ENCODE results near the gene CTNNBL1.
"Not testable (repeated sequence)": the region's sequence is repeated elsewhere in the genome, so short reads cannot be mapped to it uniquely, and the experiment has no call there.

The CTNNBL1 gene

DNA sequence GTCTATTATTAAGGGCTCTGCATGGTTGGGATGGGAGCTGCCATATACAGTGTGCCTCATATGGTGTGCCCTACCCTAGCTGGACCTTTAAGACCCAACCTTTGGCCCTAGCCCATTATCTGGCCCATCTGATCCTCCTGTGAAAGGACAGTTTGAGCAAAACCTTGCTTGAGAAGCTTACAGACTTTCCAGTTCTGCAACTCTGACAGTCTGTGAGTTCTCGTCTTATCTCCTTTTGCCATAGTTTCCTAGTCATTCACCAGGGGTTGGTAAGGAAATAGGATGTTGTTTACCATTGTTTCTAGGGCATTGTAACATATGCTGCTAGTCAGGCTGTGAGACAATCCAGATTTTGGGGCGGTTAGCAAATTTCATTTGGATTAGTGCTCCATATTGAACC, 17.2 kb downstream of the CTNNBL1 start:
- DNase-seq = no peak

DNA sequence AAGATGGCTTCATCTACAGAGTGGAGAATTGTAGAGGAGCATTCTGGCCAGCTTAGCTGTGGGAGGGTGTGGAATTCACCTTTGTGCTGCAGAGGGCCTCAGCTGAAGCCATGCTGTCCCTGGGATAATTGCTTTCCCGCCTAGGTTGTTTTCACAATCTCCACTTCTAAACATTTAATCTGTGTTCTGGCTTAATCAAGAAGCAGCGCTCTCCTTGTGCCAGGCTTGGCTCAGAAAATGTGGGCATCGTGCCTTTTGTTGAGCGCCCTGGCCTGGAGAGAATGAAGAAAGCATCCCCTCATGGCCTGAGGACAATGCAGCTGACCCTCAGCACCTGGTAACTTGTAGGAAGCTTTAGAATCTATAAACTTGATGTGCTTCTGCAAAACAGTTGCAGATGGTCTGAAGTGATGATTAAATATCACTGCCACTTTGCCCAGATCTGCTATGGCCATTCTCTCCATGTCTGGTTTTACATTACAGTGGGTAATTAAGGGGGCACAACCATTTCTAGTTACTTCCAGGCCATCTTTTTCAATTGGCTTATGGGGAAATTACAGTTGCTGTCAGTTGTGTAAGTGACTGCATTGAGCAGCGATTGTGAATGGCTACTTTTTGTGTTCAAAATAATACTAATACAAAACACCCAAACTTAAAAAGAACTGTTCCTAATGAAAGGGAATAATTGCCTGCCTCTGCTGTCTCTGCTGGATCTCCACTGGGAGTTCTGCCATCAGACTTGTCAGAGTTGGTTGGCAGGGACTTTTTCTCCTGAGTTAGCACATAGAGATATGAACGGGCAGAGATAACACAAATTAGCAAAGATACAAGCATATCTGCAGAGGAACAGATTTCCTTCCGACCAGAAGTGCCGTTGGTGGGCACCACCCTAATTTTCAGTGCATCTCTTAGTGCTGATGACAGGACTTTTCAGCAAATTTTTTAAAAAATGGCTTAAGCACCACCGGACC, 18.4 kb downstream of the CTNNBL1 start:
- peak; percentile 74 to 90 for DNase-seq

DNA sequence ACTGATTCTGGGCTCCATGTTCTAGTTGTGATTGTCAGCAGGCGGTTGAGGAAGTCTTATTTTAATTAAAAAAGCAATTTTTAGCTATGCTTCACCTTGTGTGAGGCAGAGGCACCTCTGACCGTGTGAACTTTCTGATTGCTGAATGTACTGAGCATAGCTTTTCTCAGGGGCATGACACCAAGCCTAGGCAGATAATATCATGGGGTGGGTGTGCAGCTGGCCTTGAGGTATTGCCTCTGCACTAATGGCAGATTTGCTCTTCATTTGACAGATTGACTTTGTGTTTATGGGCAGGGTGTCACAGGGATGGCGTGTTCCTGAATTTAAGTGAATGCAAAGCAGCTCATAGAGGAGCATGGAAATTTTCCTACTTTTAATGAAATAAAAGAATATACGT, 19.6 kb downstream of the CTNNBL1 start:
- DNase-seq = peak in 1 of 2 experiments; percentile 27

DNA sequence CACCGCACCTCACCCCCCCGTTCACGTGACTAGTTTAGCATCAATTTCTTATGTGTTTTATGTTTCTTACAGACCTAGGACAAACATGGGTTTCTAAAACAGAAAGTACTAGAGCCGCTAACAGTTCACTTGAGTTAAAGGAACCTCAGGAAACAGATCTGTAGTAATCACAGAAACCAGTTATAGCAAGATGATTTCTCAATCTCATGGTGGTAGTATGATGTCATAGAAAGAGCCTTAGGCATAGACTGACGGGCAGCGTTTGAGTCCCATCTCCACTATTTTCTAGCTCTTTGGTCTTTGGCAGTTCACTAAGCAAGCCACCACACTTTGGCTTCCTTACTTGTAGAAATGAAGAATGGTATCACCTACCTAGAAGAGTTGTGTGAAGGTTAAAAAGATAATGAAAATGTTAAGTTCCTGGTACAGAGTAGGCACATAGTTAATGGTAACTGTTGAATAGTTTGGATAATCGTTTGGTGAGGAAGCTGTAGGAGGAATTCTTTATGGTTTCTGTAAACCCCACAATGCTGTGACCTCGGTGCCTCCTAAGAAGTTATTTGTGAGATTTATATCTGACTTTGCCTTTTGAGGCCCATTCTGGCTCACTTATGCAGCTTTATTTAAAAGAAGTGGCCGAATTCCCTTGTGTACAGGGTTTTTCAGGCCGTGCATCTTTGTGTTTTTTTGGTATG, 21.3 kb downstream of the CTNNBL1 start:
- DNase-seq = no peak

DNA sequence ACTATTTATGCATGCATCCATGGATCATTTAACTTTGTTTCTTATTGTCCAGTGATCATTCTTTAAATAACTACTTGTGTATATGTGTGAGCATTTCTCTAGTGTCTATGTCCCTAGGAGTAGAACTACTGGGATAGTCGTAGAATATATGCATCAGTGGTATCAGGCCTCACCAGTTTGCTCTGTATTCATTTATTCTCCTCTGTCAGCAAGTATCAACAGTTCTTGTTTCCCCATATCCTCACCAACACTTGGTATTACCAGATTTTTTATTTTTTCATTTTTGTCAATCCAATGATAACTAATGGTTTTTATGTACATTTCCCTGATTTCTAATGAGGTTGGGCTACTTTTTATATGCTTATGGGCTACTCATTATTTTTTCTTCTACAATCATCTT, 27.9 kb downstream of the CTNNBL1 start:
- no peak for DNase-seq

DNA sequence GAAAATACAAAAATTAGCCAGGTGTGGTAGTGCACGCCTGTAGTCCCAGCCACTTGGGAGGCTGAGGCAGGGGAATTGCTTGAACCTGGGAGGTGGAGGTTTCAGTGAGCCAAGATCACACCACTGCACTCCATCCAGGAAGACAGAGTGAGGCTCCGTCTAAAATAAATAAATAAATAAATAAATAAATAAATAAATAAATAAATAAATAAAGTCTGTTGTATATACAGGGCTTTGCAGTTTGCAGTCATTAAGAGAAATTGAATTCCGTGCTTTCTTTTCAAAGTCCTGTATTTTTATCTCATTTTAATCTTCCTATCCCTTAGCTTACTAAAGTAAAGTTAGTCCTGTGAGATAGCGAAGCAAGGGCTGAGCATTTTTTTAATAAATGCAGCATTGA, 28.5 kb downstream of the CTNNBL1 start:
- not testable (repeated sequence) for DNase-seq

DNA sequence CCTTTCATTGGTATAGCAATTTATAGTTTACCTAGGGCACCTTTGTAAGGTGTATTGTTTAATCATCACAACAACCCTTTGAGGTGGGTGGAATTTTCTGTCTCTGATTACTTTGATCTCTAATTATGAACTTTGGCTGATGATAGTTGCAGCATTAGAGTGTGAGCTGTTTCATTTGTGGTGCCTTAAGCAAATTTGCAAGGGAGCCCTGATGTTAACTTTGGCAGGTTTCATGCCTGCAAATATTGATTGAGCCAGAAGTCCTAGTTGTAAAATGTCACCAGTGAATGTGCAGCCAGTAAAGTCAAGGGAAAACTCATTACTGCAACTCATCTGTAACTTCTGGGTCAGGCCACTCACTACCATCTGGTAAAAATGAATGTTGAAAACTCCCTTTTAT, 29.8 kb downstream of the CTNNBL1 start:
- no peak for DNase-seq

DNA sequence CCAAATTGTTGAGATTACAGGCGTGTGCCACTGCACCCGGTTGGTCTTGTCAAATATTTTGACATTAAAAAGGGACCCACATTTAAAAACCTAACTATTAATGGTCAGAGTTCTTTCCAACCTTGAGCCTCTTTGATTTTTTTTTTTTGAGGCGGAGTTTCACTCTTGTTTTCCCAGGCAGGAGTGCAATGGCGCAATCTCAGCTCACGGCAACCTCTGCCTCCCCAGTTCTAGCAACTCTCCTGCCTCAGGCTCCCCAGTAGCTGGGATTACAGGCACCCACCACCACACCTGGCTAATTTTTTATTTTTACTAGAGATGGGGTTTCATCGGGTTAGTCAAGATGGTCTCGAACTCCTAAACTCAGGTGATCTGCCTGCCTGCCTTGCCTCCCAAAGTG, 31.3 kb downstream of the CTNNBL1 start:
- no peak for DNase-seq

DNA sequence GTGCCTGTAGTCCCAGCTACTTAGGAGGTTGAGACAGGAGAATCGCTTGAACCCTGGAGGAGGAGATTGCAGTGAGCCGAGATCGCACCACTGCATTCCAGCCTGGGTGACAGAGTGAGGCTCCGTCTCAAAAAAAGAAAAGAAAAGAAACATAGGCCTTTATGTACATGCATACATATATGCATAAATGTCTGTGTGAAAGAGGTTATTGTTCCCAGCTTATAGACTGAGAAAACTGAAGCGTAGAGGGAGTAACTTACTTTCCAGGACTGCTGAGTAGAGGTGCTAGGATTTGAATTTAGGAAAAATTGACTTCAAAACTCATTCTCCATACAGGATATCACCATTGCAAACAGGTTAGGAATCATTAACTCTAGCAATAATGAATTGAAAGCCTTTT, 32.0 kb downstream of the CTNNBL1 start:
- no peak for DNase-seq

DNA sequence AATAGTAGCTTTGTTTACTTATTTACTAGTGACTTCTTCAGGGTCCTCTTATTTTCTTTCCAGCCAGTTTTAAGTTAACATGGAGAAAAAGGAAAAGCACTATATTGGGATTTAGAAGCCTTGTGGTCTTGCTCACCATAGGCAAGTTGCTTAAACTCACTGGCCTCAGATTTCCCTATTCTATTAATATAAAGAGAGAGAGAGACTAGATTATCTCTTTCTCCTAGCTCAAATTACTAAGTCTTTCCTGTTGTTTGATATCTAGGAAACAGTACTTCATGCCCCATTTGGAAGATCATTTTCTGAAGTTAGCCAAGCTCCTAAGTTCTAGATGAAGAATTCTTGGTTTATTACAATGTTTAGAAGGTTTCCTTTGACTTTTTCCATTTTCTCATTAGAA, 32.5 kb downstream of the CTNNBL1 start:
- DNase-seq = peak in 1 of 2 experiments; percentile 26

DNA sequence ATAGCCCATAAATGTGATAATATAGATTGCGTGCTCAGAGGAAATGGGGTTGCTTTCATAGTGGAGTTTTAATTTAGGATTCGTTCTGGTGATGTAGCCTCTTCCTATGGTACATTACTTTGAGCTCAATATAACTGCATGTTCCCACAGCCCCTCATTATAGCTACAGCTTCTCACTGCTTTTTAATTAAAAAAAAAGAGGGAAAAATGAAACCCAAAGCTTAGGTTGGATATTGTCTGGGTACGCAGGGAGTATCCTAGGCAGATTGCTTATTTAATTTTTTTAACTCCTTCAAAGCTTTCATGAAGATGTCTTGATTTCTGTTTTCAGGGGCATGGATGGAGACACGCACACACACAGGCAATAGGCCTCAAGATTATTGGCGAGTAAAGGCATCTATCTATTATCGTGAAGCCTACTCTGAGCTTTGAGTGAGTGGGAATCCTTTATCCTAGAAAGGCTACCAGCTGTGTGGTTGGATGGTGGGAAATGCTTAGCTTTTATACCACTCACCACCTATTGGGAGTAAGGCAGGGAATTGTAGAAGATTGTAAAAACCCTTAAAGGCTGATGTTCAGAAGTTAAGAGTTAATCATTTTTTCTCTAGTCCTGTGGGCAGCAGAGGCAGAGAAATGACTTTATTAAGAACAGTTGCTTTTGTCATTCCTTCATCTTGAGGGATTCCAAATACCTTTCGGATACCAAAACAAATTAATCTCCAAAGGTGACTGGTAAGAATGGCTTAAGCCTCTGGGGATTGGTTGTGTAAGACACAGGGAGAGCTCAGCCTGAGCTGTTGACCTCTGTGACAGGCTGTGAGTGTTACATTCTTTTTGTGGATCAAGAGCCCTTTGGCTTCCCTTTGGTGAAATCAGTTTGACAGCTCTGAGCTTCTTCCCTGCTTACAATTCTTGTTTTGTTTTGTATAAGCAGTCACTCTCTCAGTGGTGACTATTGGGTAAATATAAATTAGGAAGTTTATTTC, 33.4 kb downstream of the CTNNBL1 start:
- peak in 1 of 2 experiments; percentile 23 for DNase-seq

DNA sequence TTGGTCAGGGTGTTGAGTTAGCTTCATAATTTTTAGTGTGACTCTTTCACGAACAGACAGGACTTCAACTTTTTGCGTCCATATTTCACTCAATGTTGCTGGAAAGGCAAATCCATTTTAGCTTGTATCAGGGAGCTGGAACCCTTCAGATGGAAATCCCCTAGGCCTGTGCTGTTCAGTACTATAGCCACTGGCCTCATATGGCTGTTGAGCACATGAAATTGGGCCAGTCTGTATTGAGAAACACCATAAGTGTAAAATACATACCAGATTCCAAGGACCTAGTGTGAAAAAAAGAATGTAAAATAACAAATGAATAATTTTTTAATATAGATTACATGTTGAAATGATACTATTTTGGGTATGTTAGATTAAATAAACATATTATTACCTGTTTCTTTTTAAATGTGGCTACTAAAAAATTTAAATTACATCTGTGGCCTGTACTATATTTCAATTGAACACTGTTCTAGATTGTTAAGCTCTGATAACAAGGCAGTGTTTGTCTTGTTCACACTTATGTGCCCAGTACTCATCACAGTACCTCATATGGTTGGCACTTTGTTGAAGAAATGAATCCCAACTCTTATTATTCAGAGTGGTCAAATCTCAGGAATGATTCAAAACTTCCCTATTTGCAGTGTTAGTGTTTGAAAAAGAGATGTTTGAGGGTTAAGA, 34.3 kb downstream of the CTNNBL1 start:
- no peak for DNase-seq

DNA sequence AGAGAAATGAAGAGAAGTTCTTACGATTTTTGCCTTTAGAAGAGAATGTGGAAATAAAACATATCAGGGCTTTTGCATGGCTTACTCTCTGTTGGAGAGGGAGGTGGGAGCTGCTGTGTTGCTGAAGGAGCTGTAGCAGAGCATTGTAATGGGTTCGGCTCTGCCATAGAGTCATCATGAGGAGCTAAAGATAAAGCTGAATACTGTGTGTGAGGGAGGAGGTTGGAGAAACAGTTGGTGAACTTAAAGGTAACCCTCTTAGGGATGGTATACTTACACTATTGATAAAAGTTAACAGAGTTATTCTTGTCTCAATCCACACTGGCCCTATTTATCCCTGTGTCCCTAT, 34.8 kb downstream of the CTNNBL1 start:
- no peak for DNase-seq

DNA sequence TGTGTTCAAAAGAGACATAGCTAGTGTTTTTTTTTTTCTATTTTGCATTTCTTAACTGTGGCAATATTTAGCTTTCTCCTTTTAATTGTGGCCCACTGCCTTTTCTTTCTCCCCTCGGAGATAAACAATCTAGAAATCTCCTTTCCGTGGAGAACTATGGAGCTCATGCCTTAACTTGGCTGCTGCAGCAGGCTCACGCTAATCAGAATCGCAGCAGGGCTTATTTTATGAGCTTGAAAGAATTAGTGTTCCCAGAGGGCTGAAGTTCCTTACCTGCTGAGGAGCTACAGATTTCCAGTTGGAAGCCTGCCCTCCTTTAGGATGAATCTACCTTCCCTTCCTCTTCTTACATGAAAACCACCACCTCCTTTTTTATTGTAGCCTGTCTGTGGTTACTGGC, 35.6 kb downstream of the CTNNBL1 start:
- DNase-seq = peak in 1 of 2 experiments; percentile 71

DNA sequence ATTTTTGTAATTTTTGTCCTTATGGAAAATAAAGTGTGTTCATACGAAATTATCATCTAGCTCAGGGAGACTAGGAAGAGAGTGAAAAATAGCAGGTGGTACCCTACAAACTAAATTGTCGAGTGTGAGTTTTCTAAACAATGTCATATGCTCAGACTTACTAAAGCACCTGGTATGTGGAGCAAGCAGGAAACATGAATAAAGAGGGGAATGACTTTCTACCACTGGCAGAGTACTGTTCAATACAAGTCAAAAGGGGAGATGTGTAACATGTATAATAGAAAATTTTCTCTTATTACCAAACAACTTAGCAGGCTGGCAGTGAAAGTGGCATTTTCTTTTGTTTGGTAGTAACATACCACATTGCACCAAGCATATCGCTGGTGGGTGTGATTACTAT, 36.1 kb downstream of the CTNNBL1 start:
- peak in 1 of 2 experiments; percentile 34 for DNase-seq

DNA sequence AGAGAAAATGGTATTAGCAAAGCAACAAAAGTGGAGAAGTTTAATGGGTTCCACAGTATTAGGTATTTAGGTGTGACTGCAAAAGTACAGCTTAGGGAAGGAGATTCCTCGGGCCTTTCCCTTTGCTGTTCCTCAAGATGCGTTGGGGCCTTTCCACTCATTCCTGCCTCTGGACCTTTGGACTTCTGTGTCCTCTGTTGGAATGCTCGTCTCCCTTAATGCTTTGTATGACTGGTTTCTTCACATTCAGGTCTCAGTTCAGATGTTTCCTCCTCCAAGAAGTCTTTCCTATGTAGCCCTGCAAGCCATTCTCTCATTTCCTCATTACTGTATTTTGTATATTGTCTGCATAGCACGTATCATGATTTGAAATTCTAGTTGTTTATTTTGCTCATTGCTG, 39.6 kb downstream of the CTNNBL1 start:
- DNase-seq = no peak

DNA sequence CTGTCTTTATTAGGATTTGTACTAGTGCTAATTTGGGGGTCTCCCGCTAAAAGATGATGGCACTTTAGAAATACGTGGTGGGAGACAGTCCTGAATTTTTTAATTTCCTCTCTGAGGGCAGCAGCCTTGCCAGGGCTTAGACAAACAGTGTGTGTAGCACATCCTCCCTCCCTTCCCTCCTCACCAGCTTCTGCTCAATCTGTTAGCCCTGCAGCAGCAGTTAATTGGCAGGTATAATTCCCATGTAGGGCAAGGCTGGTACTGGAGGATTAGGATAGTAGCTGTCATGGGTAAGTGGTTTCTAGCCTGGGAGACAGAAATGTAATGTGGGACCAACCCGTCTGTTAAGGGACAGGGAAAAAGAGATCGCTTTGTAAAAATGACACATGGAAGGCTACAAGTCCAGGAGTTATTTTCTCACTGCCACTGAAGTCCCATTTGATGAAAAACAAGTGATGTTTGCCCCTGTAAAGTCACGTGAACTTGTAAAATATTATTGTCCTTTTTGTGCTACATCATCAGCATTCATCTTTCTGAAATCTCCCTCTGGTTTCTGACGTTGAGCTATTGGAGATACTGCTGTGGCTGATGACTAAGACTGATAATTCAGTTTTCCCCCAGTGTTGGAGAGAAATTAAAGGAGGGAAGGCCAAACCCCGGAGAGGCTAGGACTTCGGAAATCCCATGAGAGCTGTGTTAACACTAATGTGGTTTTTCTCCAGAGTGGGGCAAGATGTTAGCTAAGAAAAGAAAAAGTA, 40.6 kb downstream of the CTNNBL1 start:
- peak; percentile 97 to 98 for DNase-seq

DNA sequence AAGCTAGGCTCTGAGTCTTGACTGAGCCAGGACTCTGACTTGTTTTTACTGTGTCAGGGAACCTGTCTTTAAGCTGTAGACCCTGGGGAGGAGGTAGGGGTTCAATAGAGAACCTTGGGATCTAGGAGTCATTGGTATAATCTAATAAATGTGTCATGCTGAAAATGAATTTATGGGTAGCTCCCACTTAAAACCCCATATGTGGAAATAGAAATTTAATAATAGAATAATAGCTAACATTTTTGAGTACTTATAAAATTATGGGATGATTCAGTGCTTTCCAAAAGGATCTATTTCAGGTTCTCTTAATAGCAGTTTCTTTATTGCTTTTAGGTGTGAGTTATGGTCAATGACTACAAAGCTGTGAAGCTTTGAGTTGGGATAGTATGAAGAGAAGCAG, 41.7 kb downstream of the CTNNBL1 start:
- DNase-seq = no peak

DNA sequence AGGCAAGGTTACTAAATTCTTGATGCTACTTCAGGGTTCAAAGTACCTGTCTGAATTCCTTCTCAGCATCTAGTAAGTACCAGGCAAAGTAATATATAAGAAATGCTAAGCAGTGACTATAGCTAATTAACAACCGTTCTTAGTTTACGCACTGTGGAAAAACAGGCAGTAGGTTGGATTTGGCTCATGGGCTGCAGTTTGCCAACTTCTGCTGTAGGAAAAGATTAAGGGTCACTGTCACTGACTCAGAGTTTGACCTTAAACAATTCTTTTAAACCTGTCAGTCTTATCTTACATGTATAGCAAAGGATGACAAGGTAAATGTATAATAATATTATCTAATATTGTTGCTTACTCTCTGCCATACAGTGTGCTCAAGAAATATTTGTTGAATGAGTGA, 42.3 kb downstream of the CTNNBL1 start:
- no peak for DNase-seq

DNA sequence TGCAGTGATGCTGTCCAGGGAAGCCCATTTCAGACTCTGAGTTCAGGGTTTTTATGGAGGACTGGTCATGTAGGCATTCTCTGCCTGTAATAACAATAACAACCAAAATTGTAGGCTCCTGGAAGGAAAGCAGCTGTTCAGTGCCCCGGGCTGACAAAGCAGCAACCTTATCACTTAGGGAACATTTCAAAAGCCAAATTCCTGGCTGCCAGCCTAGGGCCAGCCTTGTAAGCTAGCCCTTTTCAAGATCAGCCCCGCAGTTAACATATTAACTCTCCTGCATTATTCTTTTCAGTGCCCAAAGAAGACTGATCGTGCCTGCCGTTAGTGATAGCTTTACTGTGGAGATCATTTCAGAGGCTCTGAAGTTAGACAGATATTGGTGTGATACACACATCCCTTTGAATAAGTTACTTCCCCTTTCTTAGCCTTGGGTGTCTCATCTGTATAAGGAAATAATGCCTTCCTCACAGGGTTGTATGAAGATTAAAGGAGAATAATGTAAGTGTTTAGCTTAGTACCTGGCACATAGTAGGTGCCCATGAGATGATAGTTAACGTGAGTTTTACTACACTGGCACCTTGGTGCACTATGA, 44.1 kb downstream of the CTNNBL1 start:
- no peak for DNase-seq

DNA sequence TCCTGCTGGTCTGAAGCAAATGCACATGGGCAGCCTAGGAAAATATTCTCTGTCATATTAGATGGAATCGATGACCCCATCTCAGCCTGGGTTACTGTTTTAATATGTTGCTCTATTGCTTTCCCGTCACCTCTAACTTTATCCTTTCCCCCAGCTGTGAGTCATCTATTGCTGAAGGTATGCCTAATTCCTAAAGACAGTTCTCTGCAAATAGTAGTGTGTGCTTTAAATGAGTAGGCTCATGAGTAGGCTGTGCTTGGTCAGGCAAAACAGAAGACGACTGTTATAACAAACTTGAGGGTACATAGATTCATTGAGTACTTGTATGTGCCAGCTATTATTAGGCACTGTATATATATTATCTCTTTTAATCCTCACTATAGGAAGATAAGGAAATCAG, 47.2 kb downstream of the CTNNBL1 start:
- DNase-seq = no peak
